Common myeloid progenitor, CD34-positive (primary cell): ENCODE data around the gene GSTO2.

ENCODE experiments used
- CTCF ChIA-PET: fragments of 350-600 bp; sonication (Branson Sonifier 250); formaldehyde crosslinking; loops from one replicate; lab custom pipeline; 2021; ENCODE audit warnings: antibody characterized with exemption; lab: Charles Lee
- POLR2A ChIA-PET: fragments of 350-600 bp; sonication (Branson Sonifier 250); formaldehyde crosslinking; loops from one replicate; lab custom pipeline; 2021; ENCODE audit warnings: antibody characterized with exemption; lab: Charles Lee
- DNase-seq, 3 donors: peaks; one replicate each; pipeline versions ENCODE4 v3.0.0 to v3.0.0-alpha.2; 2013
- H3K27ac ChIP-seq, 2 experiments: 1 replicate in 1 of 2; 2 replicates in 1 of 2; pipeline ENCODE4 v1.7.0; 2013; ENCODE audit warnings: inconsistent platforms in 2 of 2, low read length in 2 of 2, mild to moderate bottlenecking in 2 of 2, low read depth in 1 of 2, moderate library complexity in 1 of 2; ENCODE audit not compliant: severe bottlenecking in 2 of 2, insufficient read depth in 1 of 2, poor library complexity in 1 of 2
- H3K27me3 ChIP-seq, 5 experiments: replicated peaks in 2 of 5; 1 replicate in 3 of 5; 2 replicates in 2 of 5; pipeline versions ENCODE4 v1.6.1 to v1.7.0; 2013; ENCODE audit warnings: low read length in 4 of 5, mild to moderate bottlenecking in 2 of 5, moderate library complexity in 2 of 5, inconsistent platforms in 1 of 5; ENCODE audit not compliant: insufficient read depth in 5 of 5, control insufficient read depth in 4 of 5
- H3K36me3 ChIP-seq, 4 experiments: 1 replicate in 2 of 4; 2 replicates in 2 of 4; pipeline versions ENCODE4 v1.6.1 to v1.7.0; 2013; ENCODE audit warnings: low read length in 3 of 4, control low read depth in 1 of 4, mild to moderate bottlenecking in 1 of 4; ENCODE audit not compliant: control insufficient read depth in 4 of 4, insufficient read depth in 4 of 4
- H3K4me1 ChIP-seq, 4 experiments: 1 replicate in 3 of 4; 2 replicates in 1 of 4; pipeline versions ENCODE4 v1.6.1 to v1.7.1; 2013; ENCODE audit warnings: low read length in 3 of 4, mild to moderate bottlenecking in 3 of 4, control low read depth in 1 of 4, inconsistent platforms in 1 of 4, moderate library complexity in 1 of 4; ENCODE audit not compliant: control insufficient read depth in 4 of 4, insufficient read depth in 4 of 4; ENCODE audit errors: control extremely low read depth in 1 of 4
- H3K4me3 ChIP-seq, 7 experiments: 1 replicate in 4 of 7; 2 replicates in 3 of 7; pipeline versions ENCODE4 v1.5.1 to v1.7.0; 2013; ENCODE audit warnings: mild to moderate bottlenecking in 7 of 7, low read length in 6 of 7, moderate library complexity in 6 of 7, inconsistent platforms in 2 of 7, low read depth in 2 of 7, control low read depth in 1 of 7; ENCODE audit not compliant: insufficient read depth in 4 of 7, control insufficient read depth in 1 of 7; ENCODE audit errors: extremely low read depth in 1 of 7
- H3K9me3 ChIP-seq, 5 experiments: 1 replicate in 4 of 5; 2 replicates in 1 of 5; pipeline versions ENCODE4 v1.6.1 to v1.7.1; 2013; ENCODE audit warnings: low read length in 4 of 5, mild to moderate bottlenecking in 2 of 5, inconsistent platforms in 1 of 5, low read depth in 1 of 5, moderate library complexity in 1 of 5; ENCODE audit not compliant: control insufficient read depth in 4 of 5, insufficient read depth in 2 of 5; ENCODE audit errors: control extremely low read depth in 1 of 5
- WGBS: methylation state at CpG from one replicate; pipeline ENCODE4 v1.1.5; 2013; ENCODE audit not compliant: insufficient coverage; 5-methylcytosine and 5-hydroxymethylcytosine counted together

The GSTO2 gene

GRCh38 chr10:104351061-104351702 lies 82.2 kb downstream of the GSTO2 start:
- POLR2A ChIA-PET: interaction anchor here (0.9 kb wide), 1 partner anchor 138 kb away, joined by 3 read pairs; no protein-coding TSS in a partner anchor
- peak; percentile 71 to 95 (median 93) for DNase-seq
- no CpG with 5 or more reads among the region's 2 CpGs for whole genome bisulfite sequencing

DNA sequence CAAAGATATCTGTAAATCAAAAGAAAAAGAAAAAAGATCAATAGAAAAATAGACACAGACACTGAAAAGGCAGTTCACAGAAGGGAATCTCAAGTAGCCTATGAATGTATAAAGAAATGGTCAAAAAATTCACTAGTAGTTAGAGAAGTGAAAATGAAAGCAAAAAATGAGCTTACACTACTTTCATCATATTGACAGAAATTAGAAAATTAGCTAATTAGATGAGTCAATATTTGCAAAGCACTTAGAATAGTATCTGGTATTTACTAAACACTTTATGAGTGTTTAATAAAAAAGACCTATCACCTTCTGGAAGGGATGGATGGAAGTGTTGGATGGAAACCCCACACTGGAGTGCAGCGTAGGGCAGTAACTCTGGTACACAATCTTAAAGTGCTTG lies 82.9 kb downstream of the GSTO2 start:
- 100% methylated on average over 1 of the region's 1 CpG for WGBS
- Histone ChIP-seq H3K27me3 (peaks cover 0 to 7% (median 0%) of the 10 kb centered on the region in 5 experiments), H3K36me3 (no peaks in the 10 kb centered on the region), H3K4me3 (peak overlapping the region in 2 of 7 experiments; percentile 22 to 23), H3K4me1 (peaks cover 34 to 48% (median 42%) of the 10 kb centered on the region in 4 experiments), H3K9me3 (no peaks in the 10 kb centered on the region), H3K27ac (no peak overlapping the region)
- POLR2A ChIA-PET: interaction anchor here (0.9 kb wide), 1 partner anchor 137 kb away, joined by 3 read pairs; no protein-coding TSS in a partner anchor
- CTCF ChIA-PET: interaction anchor here (0.8 to 12.5 kb wide), 16 partner anchors 10 to 438 kb away, joined by 3 to 191 read pairs (median 17); partner anchors contain the start of gene ITPRIP
- peak in 2 of 3 donors; percentile 40 to 46 for DNase-seq

More at GRCh38 chr10:104351061-104351702, 82.2 kb downstream of the GSTO2 start:
- CTCF ChIA-PET: interaction anchor here (0.8 to 12.5 kb wide), 20 partner anchors 9 to 437 kb away, joined by 3 to 191 read pairs (median 10); partner anchors contain the start of gene ITPRIP
- Histone ChIP-seq H3K4me3 (no peak overlapping the region), H3K9me3 (no peaks in the 10 kb centered on the region), H3K36me3 (no peaks in the 10 kb centered on the region), H3K4me1 (peaks cover 34 to 48% (median 43%) of the 10 kb centered on the region in 4 experiments), H3K27ac (peak overlapping the region in 1 of 2 experiments; percentile 6), H3K27me3 (peaks cover 0 to 7% (median 0%) of the 10 kb centered on the region in 5 experiments)

GRCh38 chr10:104353325-104354048 lies 84.5 kb downstream of the GSTO2 start, which contains the start of gene CFAP58:
Gene CFAP58 (plus strand): TSS chr10:104353833. CDS start chr10:104353898, 65 bp downstream.
- peak within 1 kb of the TSS; percentile 24 to 84 (median 66) for H3K4me3 ChIP-seq
- H3K27me3 ChIP-seq: peaks cover 0 to 7% (median 0%) of the 10 kb centered on the region in 5 experiments
- peaks cover 32 to 48% (median 42%) of the 10 kb centered on the region in 4 experiments for H3K4me1 ChIP-seq
- peak; percentile 89 to 92 (median 90) for DNase-seq
- CTCF ChIA-PET: interaction anchor here (0.7 to 12.5 kb wide), 13 partner anchors 11 to 79 kb away, joined by 3 to 191 read pairs (median 4); partner anchors contain the start of gene ITPRIP
- no peaks in the 10 kb centered on the region for H3K9me3 ChIP-seq
- H3K36me3 ChIP-seq: no peaks in the 10 kb centered on the region
- no peak within 1 kb of the TSS for H3K27ac ChIP-seq
- POLR2A ChIA-PET: interaction anchor here (0.9 to 1.3 kb wide), 2 partner anchors 48 to 84 kb away, joined by 3 to 4 read pairs; partner anchors contain the start of gene GSTO2
- 3% methylated on average over 38 of the region's 43 CpGs for WGBS
